Kidney tubule cell (primary cell): ENCODE results near the gene ZNF445.
"Not testable (repeated sequence)": the region's sequence is repeated elsewhere in the genome, so short reads cannot be mapped to it uniquely, and the experiment has no call there.

Experiments used
- DNase-seq: peaks from one replicate; pipeline ENCODE4 v3.0.0-alpha.2; 2018; ENCODE audit warnings: low spot score

Gene ZNF445

GRCh38 chr3:44476181-44476611 lies 1.3 kb downstream of the ZNF445 start:
- peak; percentile 23 for DNase-seq

GRCh38 chr3:44474886-44475285 lies 2.6 kb downstream of the ZNF445 start:
- DNase-seq = not testable (repeated sequence)

GRCh38 chr3:44470430-44470829 lies 7.0 kb downstream of the ZNF445 start:
- no peak for DNase-seq

- DNase-seq = no peak
These were observed 7.6 kb downstream of the ZNF445 start for GRCh38 chr3:44469914-44470313.

- DNase-seq = peak; percentile 57
These were observed 8.6 kb downstream of the ZNF445 start for GRCh38 chr3:44468572-44469520.

DNA sequence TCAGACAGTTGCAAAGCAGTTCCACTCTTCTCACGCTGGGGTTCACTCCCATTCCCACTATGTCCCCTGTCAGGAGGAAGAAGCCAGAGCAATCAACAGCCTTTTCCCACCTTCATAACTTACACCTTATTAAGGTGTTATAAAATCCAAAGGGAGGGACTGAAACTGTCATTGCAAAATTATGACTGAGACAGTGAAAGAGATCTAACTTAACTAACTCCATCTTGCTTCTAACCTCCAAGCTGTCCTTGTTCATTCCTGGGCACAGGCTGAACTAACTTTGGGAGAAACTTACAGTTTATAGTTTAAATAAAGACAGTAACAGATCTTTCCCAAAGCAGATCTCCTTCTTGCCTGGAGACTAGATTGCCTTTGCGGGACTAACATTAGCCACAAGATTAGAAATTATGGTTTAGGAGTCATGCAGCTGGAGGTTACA lies 9.4 kb downstream of the ZNF445 start:
- DNase-seq = not testable (repeated sequence)

DNA sequence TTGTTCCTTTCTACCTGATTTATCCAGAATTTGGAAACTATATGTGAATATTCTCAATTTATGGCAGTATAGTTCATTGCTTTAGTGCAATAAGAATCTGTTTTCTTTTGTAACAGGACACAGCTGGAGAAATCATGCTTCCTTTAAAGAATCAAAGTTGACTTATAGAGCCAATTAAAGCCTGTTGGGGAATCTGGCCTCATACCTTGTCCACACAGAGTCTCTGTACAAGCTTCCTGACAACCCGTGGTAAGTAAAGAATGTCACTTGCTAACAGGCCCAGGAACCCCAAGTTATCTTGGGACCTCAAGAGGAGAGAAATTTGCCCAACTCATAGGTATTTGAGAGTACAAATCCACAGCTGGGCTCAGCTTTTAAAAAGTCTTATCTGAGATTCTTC lies 10.2 kb downstream of the ZNF445 start:
- DNase-seq = no peak

DNA sequence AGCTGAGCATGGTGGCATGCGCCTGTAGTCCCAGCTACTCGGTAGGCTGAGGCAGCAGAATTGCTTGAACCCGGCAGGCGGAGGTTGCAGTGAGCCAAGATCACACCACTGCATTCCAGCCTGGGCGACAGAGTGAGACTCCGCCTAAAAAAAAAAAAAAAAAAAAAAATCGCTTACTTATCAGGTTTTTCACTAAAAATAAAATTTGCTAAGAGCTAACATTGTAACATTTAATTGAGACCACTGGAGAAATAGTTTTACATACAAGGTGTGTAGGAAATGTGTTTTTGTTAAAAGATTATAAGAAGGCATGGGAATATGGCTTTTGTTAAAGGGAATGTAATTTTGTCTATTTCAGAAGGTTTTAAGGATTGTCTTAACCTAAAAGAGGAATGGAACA lies 12.6 kb downstream of the ZNF445 start:
- DNase-seq = not testable (repeated sequence)

DNA sequence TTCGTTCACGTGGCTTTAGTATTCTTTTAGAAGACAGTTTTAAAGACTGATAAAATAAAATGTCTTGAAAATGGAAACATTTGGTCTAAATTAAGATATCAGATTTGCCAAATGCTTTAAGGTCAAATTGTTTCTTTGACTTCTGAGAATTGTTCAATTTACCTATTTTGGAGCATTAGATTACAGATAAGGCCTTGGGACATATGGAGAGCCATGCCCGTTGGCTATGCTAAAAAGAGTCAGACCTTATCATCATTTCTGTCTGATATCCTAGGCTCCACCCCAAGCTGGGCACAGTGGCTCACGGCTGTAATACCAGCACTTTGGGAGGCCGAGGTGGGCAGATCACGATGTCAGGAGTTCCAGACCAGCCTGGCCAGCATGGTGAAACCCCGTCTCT lies 13.0 kb downstream of the ZNF445 start:
- no peak for DNase-seq

- not testable (repeated sequence) for DNase-seq
These were observed 17.4 kb downstream of the ZNF445 start for GRCh38 chr3:44460050-44460449.

DNA sequence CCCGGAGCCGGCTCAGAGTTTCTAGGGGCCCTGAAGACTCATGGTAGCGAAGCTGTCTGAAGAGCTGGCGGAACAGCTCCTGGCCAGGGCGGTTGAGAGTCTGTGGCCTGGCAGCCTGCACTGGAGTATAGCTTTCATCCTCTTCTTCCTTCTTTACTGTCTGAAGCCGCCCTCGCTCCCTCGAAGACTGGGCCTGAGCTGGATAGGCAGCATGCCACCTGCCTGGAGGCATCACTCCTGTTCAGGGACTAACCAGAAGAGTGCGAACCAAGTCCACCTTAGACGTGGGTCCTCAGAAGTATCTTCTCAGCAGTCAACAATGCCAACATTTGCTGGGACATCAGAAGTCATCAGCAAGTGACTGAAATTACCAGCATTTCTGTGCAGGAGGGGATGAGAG lies 22.2 kb downstream of the ZNF445 start:
- no peak for DNase-seq

DNA sequence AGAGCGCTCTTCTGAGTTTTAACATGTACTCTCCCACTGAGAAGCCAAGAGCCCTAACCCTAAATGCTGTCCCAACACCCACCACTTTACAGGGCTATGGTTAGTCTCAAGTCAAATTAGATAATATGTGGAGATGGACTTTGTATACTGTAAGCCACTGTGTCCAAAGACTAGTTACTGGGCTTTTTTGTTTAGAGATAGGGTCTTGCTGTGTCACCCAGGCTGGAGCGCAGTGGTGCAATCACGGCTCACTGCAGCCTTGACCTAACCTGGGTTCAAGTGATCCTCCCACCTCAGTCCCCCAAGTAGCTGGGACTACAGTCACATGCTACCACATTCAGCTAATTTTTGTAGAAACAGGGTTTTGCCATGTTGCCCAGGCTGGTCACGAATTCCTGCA lies 23.2 kb downstream of the ZNF445 start:
- no peak for DNase-seq

DNA sequence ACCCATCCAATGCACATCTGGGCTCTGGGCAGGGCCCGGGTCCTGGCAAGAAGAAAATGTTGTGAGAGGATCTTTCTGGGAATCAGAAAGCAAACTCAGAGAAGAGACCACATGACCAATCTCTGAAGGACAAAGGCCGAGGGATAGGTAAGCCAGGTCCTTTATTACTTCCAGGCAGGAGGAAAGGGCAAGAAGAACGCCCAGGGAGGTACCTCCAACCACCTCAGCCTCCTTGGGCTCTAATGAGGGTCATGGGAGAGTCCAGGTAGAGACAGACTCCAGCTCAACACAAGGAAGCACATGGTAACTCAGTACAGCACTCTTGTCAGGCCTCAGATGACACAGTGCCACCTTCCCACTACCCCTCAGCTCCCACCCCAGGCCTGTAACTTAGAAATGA lies 26.0 kb downstream of the ZNF445 start:
- DNase-seq = no peak

- DNase-seq = no peak
These were observed 30.5 kb downstream of the ZNF445 start for GRCh38 chr3:44446929-44447328.

- DNase-seq = no peak
These were observed 31.7 kb downstream of the ZNF445 start for GRCh38 chr3:44445786-44446185.

- no peak for DNase-seq
These were observed 32.4 kb downstream of the ZNF445 start for GRCh38 chr3:44444896-44445691.

DNA sequence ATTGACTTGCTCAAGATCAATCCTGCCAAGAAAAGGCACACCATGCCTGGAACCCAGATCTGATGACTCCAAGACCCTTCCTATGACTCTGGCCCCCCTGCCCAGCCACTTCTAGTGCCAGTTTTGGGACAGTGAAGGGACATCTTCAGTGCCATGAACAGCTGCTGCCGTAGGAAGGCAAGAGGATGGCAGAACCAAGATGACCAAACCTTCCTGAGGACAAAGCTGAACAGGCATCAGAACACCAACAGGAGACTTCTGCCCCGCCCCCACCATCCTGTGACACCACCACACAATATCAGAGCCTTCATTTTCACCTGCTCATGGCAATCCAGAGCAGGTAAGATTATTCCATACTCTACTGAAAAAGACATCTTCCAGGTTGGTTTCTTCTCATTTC lies 33.0 kb downstream of the ZNF445 start:
- no peak for DNase-seq

GRCh38 chr3:44442596-44443309 lies 34.7 kb downstream of the ZNF445 start:
- DNase-seq = no peak

- peak; percentile 17 for DNase-seq
These were observed 37.8 kb downstream of the ZNF445 start for GRCh38 chr3:44439499-44440295.

- no peak for DNase-seq
These were observed 39.7 kb downstream of the ZNF445 start for GRCh38 chr3:44437800-44438199.

GRCh38 chr3:44436181-44436580 lies 41.3 kb downstream of the ZNF445 start:
- DNase-seq = no peak
